K562 (cell line): ENCODE measurements around the gene PFN3. TPM values are rescaled to one million over a fixed set of nuclear protein-coding genes. Genes with fewer than 3 reads are reported as not detected.

ENCODE experiments used
- ARID1B ChIP-seq: fragments of 450-650 bp; IDR thresholded peaks from 2 replicates; pipeline ENCODE4 v1.6.1; 2016; ENCODE audit warnings: antibody characterized with exemption, mild to moderate bottlenecking, inconsistent platforms
- ARID2 ChIP-seq: fragments of 450-650 bp; IDR thresholded peaks from 2 replicates; pipeline ENCODE4 v1.6.1; 2017; ENCODE audit warnings: antibody characterized with exemption, mild to moderate bottlenecking
- CXXC5 ChIP-seq: fragments of 250-450 bp; sonication (Bioruptor Pico); IDR thresholded peaks from 2 replicates; pipeline ENCODE4 v1.8.0; 2022; ENCODE audit warnings: inconsistent platforms, mild to moderate bottlenecking, moderate library complexity
- DEAF1 ChIP-seq: fragments of 450-650 bp; formaldehyde crosslinking; IDR thresholded peaks from 2 replicates; pipeline ENCODE4 v1.4.0; 2020; ENCODE audit warnings: mild to moderate bottlenecking, moderate library complexity
- E4F1 ChIP-seq: fragments of 250-450 bp; sonication (Bioruptor Pico); IDR thresholded peaks from 2 replicates; pipeline ENCODE4 v1.5.0; 2021; ENCODE audit warnings: mild to moderate bottlenecking, borderline replicate concordance
- FOS ChIP-seq: IDR thresholded peaks from 3 replicates; pipeline ENCODE4 v1.6.1; 2011; ENCODE audit not compliant: insufficient read length; ENCODE audit errors: extremely low read depth
- HMG20A ChIP-seq: fragments of 450-650 bp; formaldehyde crosslinking; conservative IDR thresholded peaks from 2 replicates; pipeline ENCODE4 v1.4.0; 2020; ENCODE audit warnings: mild to moderate bottlenecking, mixed read lengths
- KAT8 ChIP-seq: fragments of 450-650 bp; IDR thresholded peaks from 2 replicates; pipeline ENCODE4 v1.6.1; 2016; ENCODE audit warnings: low read depth, mild to moderate bottlenecking
- MBD2 ChIP-seq: sonication (generic); IDR thresholded peaks from 2 replicates; pipeline ENCODE4 v1.6.1; 2016; ENCODE audit warnings: low read depth, borderline replicate concordance
- RAD21 ChIP-seq, 2 experiments: fragments of 250-450 bp in 1 of 2; fragments of 450-650 bp in 1 of 2; sonication (Bioruptor Pico) in 1 of 2; formaldehyde crosslinking in 1 of 2; IDR thresholded peaks in 1 of 2; conservative IDR thresholded peaks in 1 of 2; 2 replicates each; pipeline versions ENCODE4 v1.4.0 to v1.8.0; 2020 to 2022; ENCODE audit warnings: mild to moderate bottlenecking in 2 of 2, moderate library complexity in 1 of 2
- RFX1 ChIP-seq: fragments of 450-650 bp; IDR thresholded peaks from 2 replicates; pipeline ENCODE4 v1.6.1; 2016; ENCODE audit warnings: mild to moderate bottlenecking, moderate library complexity
- SLC30A9 ChIP-seq: fragments of 250-450 bp; sonication (Bioruptor Pico); IDR thresholded peaks from 2 replicates; pipeline ENCODE4 v1.8.0; 2022; ENCODE audit warnings: mild to moderate bottlenecking, moderate library complexity
- SNIP1 ChIP-seq: fragments of 450-650 bp; IDR thresholded peaks from 2 replicates; pipeline ENCODE4 v1.7.1; 2017; ENCODE audit warnings: low read depth, mild to moderate bottlenecking
- SP2 ChIP-seq: IDR thresholded peaks from 2 replicates; pipeline ENCODE4 v1.6.1; 2011; ENCODE audit warnings: mild to moderate bottlenecking, low read depth, low read length, moderate library complexity; ENCODE audit not compliant: poor library complexity, severe bottlenecking; ENCODE audit errors: extremely low read depth
- SRSF1 ChIP-seq: fragments of 200-400 bp; formaldehyde crosslinking; IDR thresholded peaks from 2 replicates; pipeline ENCODE4 v1.6.1; 2017; ENCODE audit warnings: mild to moderate bottlenecking, low read depth, low read length, moderate library complexity
- UBTF ChIP-seq, 2 experiments: IDR thresholded peaks; 2 replicates each; pipeline ENCODE4 v1.6.1; 2012; ENCODE audit warnings: improper control_type of control experiment in 2 of 2, low read depth in 2 of 2, low read length in 2 of 2, borderline replicate concordance in 1 of 2
- ZNF253 ChIP-seq: fragments of 250-450 bp; sonication (Bioruptor Pico); conservative IDR thresholded peaks from 2 replicates; pipeline ENCODE4 v1.6.1; 2021; ENCODE audit warnings: mild to moderate bottlenecking
- ZNF282 ChIP-seq: sonication (generic); formaldehyde crosslinking; IDR thresholded peaks from 2 replicates; pipeline ENCODE4 v1.8.1; 2023; ENCODE audit warnings: missing genetic modification reagents
- ZNF766 ChIP-seq: fragments of 200-800 bp; sonication (Bioruptor generic); conservative IDR thresholded peaks from 2 replicates; pipeline ENCODE4 v1.6.1; 2016; ENCODE audit warnings: missing genetic modification characterization, missing compliant biosample characterization
- ZZZ3 ChIP-seq: fragments of 450-650 bp; IDR thresholded peaks from 2 replicates; pipeline ENCODE4 v1.6.1; 2016; ENCODE audit warnings: antibody characterized with exemption, mild to moderate bottlenecking, moderate library complexity
- polyA plus RNA-seq, 8 experiments: library from polyadenylated mRNA; depleted of rRNA in 4 of 8; stranded (reverse) in 5 of 8; unstranded in 3 of 8; fragments of >200 nt; fragmentation: Nextera tagmentation in 2 of 8; fragmentation: Illumina TruSeq in 1 of 8; extraction: Ambion mirVana in 2 of 8; extraction: Trizol in 1 of 8; gene quantifications; 2 replicates each; pipeline versions ENCODE4 v1.2.1 to v1.2.3, GENCODE V29; 2011 to 2014; ENCODE audit warnings: inconsistent platforms in 1 of 8, missing spikeins in 1 of 8
- total RNA-seq, 7 experiments: library from RNA; depleted of rRNA in 6 of 7; stranded (reverse); fragments of >200 nt in 6 of 7; fragmentation: Illumina TruSeq in 2 of 7; extraction: Trizol in 2 of 7; gene quantifications; 2 replicates each; pipeline versions ENCODE4 v1.2.1 to v1.2.3, GENCODE V29; 2011 to 2021; ENCODE audit warnings: low replicate concordance in 1 of 7

The PFN3 gene
- total and polyA plus RNA-seq, 9 of the 15 experiments (the other 6 are each of a cell fraction or from before 2014, with no cell fraction given), result not detected

DNA sequence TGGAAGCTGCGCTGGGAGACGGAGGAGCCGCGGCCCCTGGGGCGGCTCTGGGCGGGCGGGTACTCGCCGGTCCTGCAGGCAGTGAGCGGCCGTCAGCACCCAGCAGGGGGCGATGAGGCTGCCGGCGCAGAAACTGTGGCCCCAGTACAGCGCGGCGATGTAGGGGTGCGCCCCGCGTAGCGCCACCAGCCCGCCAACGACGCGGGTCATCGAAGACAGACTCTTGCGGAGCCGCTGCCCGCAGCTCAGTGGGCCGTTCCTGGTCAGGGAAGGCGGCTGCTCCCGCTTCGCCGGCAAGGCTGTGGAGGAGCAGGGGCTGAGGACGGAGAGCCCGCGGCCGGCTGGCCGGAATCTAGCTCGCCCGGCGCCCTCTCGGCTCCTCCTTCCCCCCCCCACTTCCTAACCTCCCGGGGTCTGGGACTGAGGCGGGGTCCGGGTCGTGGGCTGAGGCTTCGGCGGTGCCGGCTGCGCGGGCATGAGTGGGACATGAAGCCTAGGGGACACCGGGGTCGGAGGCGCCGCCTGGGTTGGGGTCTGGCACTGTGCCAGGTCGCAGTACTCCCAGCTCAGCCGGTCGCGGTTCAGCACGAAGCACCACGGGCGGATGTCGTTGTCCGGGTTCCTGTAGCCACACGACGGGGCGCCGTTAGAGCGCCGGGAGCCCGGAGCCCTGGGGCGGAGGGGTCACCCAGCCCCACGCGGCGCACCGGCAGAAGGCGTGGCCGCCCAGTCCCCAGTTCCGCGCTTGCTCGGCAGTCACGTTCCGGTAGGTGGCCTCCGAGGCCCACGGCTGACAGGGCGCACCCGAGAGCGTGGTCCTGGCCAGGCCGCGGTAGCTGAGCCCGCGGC lies 3.6 kb upstream of the PFN3 start (continued):
- TF ChIP-seq DEAF1 (CRISPR knock-in tag) (peak; percentile 88), FOS (no peak), ZNF253 (no peak), KAT8 (no peak), ZZZ3 (no peak), SNIP1 (no peak), E4F1 (CRISPR knock-in tag) (no peak), SLC30A9 (no peak), ZNF282 (peak; percentile 87; the same call in 1 of the 2 replicates), SRSF1 (no peak), RAD21 (CRISPR knock-in tag; conservative IDR thresholded peaks at IDR 0.05 in 1 of 2, IDR thresholded peaks at IDR 0.05 in 1 of 2) (peak; percentile 94 to 95), ARID1B (peak; percentile 55), ZNF766 (CRISPR knock-in tag) (no peak), SP2 (no peak), UBTF (IDR thresholded peaks at IDR 0.05; ENCODE audit: borderline replicate concordance in 1 of 2, low read depth in 2 of 2, low read length in 2 of 2) (peak; percentile 41 to 83; a peak in 2 of 4 replicates), MBD2 (no peak; the same call in 1 of the 2 replicates), CXXC5 (CRISPR knock-in tag) (peak; percentile 76), RFX1 (no peak), HMG20A (CRISPR knock-in tag) (no peak), ARID2 (no peak)
